HG02981 (cell line): ENCODE data around the gene UBAC1.

Experiments used
- ATAC-seq: cut with Tn5 transposase; IDR thresholded peaks from one replicate; pipeline ENCODE4 v1.9.1; 2021; ENCODE audit warnings: mild to moderate bottlenecking, moderate library complexity; ENCODE audit not compliant: unreplicated experiment

UBAC1 gene, protein sequence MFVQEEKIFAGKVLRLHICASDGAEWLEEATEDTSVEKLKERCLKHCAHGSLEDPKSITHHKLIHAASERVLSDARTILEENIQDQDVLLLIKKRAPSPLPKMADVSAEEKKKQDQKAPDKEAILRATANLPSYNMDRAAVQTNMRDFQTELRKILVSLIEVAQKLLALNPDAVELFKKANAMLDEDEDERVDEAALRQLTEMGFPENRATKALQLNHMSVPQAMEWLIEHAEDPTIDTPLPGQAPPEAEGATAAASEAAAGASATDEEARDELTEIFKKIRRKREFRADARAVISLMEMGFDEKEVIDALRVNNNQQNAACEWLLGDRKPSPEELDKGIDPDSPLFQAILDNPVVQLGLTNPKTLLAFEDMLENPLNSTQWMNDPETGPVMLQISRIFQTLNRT

DNA sequence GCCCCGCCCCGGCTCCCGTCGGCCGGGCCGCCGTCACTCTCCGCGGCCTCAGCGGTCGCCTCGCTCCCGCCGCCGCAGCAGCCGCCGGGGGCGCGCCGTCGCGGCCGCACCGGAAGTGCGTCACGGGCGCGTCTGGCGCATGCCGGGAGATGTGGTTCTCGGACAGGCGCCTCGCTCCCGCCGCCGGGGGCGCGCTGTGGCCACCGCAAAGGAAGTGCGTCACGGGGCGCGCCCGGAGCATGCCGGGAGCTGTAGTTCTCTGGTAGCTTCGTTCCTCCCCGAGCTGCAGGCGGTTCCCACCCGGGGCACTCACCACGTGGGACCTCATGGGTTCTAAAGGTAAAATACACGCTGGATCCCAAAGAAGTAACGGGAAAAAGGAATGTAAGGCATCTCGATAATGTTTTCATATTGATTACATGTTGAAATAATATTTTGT lies at the start of gene UBAC1:
Gene UBAC1 (minus strand): TSS at position 97 of the 439 bp plus-strand sequence. CDS start 211 bp downstream, outside the sequence.
- peak; percentile 82 for ATAC-seq

DNA sequence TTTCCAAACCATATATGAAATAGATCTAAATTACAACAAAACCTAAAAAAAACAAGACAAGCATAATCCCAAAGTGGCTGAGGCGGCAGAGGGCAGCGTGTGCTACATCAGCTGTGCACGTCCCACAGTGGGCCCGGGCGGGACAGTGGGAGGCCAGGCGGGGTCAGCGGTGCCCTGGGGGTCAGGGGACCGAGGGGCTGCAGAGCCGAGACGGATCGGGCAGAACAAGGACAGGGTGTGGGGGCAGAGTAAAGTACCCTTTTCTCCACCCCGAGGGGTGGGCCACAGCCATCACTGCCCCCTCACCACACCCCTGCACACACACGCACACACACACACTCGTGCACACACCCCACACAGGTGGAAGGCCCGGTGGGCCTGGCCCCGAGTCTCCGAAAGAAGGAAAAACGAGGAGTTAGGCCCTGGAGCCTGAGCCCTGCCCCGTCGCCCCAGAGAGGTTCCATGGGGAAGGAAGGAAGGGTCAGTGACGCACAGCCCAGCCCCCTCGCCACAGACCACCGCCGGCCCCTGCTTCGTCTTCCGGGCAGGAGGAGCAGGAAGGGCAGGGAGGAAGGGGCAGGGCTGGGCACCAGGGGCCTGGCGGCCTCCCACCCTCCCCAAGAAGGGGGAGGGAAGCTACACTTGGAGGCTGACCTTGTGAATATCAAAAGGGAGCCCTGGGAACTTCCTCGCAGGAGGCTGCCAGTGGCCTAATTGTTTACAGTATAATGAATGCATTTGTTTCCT lies 49.6 kb upstream of the UBAC1 start:
- no peak for ATAC-seq

- no peak for ATAC-seq
Observed at GRCh38 chr9:136010176-136010575, 49.0 kb upstream of the UBAC1 start.

DNA sequence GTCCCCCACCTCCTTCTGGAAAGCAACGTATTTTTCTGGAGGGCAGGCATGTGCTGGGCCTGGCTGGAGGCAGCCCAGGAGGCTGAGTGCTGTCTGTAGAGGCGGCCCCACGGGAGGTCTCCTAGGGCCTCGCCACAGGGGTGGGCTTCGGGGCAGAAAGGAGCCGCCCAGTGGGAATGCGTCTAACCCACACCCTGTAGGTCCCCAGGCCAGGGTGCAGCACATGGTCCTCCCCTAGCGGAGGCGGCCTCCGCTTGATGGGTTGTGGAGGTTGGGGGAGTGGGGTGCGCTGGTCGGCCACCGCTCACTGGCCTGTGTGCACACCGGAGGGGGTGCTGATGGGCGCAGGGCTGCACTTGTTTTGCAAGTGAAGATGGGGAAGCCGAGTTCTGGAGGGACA lies 48.3 kb upstream of the UBAC1 start:
- no peak for ATAC-seq

GRCh38 chr9:136008693-136008997 lies 47.5 kb upstream of the UBAC1 start:
- no peak for ATAC-seq

DNA sequence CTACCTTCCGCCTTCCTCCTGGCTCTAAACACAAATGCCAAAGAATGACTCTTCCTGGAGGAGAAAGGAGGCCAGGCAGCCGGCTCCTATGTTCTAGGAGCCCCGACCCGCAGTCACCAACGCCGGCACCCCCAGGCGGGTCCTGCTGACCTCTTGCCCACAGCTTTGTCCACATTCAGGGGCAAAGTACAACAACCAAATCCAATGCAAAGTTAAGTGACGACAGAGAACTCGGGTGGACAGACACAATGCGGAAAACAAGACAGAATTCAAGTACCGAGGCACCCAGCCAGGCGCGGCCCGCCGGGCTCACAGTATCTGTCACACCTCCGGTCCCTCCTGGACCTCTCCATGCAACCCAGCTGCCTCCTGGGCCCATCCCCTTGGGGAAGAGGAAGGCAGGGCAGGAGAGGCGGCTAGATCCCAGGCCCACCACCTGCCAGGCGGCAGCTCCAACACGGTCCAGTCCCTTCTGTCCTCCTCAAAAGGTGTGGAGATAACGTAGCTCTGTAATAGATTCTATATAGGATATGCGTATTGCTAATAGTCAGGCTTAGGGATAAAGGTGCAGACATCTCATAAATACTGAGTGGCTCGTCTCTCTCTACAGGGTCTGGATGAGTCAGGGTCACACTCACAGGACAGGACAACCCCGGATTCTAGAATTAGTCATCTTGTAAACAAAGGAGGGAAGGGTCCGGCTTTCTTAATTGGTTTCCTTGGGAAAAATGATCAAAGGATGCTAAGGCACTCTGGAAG lies 46.9 kb upstream of the UBAC1 start:
- no peak for ATAC-seq

GRCh38 chr9:136007276-136007933 lies 46.2 kb upstream of the UBAC1 start:
- no peak for ATAC-seq

DNA sequence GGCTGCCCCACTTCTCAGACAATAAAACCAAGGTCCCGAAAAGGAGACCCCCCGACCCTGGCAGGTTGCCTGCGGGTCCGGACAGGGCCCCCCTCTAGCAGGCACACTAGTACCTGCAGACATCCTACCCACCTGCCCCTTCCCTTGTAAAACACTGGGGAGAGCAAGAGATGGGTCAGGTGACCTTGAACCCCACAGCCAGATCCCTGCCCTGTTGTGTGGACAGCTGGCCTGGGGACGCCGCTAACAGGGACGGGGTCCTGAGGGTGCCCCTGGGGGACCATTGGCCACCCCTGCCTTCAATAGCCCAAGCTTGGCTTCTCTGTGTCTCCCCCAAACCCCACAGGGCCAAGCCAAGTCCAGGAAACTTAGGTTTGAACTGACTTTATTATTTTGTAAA lies 45.0 kb upstream of the UBAC1 start:
- ATAC-seq, result no peak

DNA sequence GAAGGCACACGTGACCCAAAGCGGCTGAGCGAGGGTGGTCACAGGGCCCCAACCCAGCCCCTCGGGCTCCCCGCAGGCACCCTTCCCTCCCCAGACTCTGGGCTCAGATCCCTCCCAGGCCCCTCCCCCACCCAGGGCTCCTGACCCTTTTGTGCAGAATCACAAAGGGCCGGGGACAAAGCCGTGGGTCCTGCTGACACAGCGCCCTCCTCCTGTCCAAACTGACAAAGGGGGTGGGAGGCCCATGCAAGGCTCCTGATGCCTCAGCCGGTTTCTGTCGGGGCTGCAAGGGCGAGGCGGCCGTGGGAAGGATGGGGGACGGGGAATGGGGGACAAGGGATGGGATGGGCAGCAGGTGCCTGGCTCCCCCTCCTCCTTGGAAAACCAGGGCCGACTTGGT lies 43.5 kb upstream of the UBAC1 start:
- no peak for ATAC-seq

- no peak for ATAC-seq
Observed at GRCh38 chr9:136004219-136004618, 43.0 kb upstream of the UBAC1 start.

DNA sequence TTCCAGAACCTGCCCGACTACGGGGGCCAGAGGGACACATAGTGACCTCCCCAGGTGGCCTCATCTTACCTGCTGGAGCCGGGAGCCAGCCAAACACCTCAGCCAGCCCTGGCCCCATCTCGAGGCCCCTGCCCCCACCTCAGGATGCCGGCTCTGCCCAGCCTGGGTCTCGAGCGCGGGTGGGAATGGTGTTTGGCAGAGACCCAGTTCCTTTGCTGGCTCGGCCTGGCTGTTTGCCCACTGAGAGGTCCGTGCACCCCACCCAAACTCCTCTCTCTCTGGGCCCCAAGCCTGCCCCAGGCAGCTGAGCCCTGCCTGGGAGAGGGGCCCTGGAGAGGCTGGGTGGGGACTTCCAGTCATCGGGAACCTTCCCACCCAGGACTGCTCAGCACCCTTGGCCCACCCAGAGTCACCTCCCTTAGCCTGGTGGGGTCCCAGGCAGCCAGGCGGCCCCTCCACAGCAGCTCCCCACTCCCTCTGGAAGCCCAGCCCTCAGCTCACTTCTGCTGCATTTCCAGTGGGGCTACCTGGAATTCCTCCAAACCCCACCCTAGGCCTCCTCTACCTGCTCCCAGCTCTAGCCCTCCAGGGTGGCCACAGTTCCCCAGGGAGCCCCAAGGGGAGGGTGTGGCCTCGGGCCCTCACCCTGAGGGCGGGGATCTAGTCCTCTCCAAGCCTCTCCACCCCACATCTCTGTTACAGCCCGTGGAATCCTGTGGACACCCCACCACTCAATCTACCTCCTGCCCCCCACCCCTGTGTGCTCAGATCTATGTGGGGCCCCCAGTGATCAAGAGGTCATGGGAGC lies 42.4 kb upstream of the UBAC1 start:
- no peak for ATAC-seq

DNA sequence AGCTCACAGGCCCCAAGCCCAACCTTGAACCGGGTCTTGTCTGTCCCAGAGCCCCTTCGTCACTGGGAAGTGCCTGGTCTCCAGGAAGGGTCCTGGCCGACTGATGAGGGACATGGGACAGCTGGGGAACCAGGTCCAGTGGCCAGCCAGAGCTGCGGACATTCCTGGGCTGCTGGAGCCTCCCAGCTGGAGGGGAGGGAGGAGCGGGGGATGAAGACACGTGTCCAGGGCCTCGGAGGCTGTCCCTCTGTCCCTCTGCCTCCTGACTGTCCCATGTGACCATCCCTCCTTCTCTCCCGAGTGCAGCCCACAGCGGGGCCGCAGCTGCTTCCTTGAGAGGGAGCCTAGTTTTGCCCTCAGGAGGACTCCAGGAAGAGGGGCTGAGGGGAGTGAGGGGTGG lies 41.7 kb upstream of the UBAC1 start:
- no peak for ATAC-seq

DNA sequence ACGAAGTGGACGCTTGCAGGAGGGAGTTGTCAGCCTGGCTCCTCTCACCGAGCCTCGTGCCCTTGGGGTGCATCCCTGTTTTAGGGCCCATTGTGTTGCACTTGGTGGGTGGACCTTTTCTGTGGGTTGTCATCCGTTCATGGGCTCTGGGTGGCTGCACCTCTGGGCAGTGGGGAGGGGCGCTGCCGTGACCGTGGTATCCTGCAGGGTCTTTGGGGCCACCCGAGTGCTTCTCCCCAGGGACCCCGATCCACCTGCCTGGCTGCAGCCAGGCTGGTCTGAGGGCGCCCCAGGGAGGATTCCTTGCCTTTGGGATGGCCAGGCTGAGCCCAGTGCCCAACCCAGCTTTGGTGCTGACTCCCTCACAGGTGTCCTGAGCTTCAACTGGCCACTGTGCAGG lies 41.0 kb upstream of the UBAC1 start:
- ATAC-seq, result no peak

DNA sequence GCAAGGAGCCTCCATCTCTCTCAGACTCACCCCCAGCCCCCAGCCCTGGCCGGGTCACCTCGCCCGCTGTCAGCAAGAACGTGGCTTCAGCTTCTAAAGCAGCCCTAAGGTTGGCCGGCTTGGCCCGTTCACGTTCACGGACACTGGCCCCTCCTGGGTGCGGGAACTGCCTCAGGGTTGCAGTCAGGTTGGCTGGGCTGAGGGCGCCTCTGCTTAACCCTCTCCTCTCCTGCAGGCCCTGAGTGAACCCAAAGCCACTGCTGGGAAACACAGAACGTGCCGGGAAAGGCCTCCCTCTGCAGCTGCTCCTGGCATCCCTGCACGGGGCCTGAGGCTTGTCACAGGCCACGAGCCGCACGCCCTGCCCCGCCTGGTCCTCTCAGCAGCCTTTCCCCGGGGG lies 40.1 kb upstream of the UBAC1 start:
- ATAC-seq, result no peak

GRCh38 chr9:135998410-135999071 lies 37.4 kb upstream of the UBAC1 start:
- ATAC-seq, result no peak

DNA sequence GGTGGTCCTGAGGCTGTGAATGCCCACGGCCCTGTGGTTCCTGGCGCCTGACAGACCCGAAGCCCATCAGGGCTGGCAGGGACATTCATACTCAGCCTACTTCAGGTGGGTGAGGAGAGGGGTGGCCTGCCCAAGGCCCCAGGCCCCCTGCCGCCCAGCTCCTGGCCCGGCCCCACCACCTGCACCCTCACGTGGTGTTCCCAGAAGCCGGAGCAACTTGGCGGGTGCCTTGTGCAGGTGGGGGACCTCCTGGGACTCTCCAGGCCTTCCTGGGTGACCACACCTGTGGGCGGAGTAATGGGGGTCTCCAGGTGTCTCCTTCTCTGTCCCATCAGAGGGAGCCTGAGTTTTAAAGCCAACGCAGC lies 36.8 kb upstream of the UBAC1 start:
- no peak for ATAC-seq

- ATAC-seq, result no peak
Observed at GRCh38 chr9:135997090-135998015, 36.2 kb upstream of the UBAC1 start.

- ATAC-seq, result no peak
Observed at GRCh38 chr9:135995816-135996215, 34.6 kb upstream of the UBAC1 start.
